ENCODE results near the gene MECP2.

MECP2 gene

DNA sequence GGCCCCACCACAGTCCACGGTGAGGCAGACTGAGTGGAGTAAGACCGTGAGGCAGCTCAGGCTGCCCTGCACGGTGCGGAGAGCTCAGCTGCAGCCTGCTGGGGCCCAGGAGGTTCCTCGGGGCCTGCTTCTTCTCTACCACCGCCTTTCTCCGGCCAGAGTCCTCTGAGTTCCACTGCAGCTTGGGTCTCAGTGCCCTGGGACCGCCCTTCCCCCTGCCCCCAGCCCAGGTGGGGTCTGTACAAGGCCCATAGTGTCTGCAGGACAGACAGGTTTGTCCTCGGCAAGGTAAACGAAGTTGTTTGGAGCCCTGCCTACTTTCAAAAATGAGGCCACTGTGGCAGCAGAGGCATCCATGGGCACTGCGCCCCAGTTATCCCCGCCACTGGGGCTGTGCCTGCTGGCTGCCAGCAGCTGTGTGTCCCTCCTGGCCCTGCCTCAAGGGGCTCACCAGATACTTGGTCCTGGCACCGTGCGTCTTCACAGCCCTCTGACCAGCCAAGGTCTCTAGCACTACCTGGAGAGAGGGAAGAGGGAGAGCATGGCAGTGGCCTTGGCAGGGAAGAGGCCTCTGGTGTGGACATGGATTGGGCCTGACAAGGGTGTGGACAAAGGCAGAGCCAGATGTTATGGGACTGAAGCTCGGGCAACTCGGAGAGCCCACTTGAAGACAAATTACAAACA lies 81.8 kb downstream of the MECP2 start:
- H3K4me3 ChIP-seq (replicated peaks; ENCODE audit: low read depth, low read length): no peak overlapping the region
- TF ChIP-seq, protein P1, sequence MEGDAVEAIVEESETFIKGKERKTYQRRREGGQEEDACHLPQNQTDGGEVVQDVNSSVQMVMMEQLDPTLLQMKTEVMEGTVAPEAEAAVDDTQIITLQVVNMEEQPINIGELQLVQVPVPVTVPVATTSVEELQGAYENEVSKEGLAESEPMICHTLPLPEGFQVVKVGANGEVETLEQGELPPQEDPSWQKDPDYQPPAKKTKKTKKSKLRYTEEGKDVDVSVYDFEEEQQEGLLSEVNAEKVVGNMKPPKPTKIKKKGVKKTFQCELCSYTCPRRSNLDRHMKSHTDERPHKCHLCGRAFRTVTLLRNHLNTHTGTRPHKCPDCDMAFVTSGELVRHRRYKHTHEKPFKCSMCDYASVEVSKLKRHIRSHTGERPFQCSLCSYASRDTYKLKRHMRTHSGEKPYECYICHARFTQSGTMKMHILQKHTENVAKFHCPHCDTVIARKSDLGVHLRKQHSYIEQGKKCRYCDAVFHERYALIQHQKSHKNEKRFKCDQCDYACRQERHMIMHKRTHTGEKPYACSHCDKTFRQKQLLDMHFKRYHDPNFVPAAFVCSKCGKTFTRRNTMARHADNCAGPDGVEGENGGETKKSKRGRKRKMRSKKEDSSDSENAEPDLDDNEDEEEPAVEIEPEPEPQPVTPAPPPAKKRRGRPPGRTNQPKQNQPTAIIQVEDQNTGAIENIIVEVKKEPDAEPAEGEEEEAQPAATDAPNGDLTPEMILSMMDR (IDR thresholded peaks at IDR 0.05; ENCODE audit: low read length, missing control alignments): no peak
- no peak for DNase-seq (ENCODE audit: low read depth)

DNA sequence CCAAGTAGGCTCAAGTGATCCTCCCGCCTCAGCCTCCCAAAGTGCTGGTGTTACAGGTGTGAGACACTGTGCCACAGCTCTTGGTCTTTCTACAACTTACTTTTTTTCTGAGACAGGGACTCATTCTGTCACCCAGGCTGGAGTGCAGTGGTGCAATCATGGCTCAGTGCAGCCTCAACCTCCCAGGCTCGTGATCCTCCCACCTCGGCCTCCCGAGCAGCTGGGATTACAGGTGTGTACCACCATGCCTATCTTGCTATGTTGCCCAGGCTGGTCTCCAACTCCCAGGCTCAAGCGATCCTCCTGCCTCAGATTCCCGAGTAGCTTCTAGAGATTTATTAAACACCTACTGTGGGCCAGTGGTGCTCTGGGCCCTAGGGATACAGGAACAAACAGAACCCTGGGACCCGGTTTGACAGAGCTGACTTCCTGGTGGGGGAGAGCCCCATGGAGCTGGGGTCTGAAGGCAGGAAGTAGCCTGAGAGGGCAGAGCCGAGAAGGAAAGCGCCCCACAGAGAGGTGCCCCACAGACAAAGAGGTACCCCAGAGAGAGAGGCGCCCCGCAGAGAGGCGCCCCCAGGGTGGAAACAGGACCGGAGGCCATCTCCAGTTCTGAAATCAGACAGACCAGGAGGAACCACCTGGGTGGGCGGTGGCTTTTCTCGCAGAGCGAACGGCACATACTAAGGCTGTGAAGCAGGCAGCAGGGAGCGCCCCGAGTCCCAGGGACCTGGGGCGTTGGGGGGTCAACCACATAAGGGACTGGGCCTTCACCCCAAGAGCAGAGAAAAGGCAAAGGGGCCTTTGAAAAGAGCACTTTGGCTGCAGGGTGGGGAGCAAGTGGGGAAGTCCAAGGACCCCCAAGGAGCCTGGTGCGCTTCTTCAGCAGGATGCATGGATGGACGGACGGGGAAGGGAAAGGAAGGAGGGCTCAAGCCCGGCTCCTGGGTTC lies 82.8 kb downstream of the MECP2 start:
- TF ChIP-seq, protein P1 (IDR thresholded peaks at IDR 0.05; ENCODE audit: low read length, missing control alignments): no peak

DNA sequence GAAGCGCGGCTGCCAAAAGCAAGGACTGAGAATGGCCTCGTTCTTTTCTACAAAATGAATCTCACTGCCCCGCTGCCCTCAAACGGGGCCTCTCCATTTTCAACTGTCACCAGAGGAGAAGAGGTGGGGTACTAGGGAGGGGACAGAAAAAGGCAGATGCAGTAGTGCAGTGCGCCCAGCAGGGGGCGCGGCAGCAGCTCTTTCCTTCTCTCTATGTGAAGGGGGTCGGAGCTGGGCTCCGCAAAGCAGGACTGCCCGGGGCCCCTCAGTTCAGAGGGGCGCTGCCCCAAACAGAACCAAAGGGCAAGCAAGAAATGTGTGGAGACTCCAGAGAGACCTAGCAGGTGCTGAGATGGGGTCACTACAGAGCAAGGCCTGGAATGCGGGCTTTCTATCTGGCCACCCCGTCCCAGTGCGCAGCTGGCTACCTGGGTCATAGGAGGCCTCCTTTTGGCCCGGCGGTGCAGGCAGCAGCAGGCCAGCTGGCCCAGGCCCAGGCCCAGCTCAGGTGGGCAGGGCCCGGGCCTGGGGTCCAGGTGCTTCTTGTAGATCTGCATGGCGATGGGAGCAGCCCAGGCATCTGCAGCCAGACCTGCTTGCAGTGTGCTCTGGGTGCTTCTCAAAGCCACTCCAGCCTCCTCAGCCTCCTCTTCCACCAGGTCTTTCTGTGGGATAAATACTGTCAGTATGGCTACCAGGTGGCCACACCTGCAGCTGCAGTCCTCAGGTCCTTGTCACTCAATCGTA lies 83.7 kb downstream of the MECP2 start:
- TF ChIP-seq, protein P1 (IDR thresholded peaks at IDR 0.05; ENCODE audit: low read length, missing control alignments): peak; percentile 69
- DNase-seq (ENCODE audit: low read depth): peak; percentile 36
- H3K4me3 ChIP-seq (replicated peaks; ENCODE audit: low read depth, low read length): no peak overlapping the region

More for the DNA sequence above, 82.8 kb downstream of the MECP2 start:
- DNase-seq (ENCODE audit: low read depth): no peak
- no peak overlapping the region for H3K4me3 ChIP-seq (replicated peaks; ENCODE audit: low read depth, low read length)

DNA sequence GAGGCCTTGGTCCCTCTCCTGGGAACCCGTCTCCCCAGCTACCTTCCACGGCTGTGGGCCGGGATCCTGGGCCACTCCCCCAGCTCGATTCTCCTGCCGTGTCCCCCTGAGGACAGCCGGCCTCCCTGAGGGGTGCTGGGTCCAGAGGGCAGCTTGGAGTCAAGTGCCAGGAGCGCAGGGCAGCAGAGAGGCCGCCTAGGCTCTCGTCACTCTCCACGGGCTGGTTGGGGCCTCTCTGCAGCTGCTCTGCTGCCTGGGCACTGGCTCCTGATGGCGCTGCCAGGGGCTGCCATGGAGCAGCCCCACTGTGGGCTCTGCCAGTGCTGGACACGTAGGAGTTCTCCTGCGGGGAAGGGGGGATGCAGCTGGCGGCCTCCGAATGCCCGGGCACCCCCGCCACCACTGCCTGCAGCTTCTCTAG lies 84.5 kb downstream of the MECP2 start:
- TF ChIP-seq, protein P1 (IDR thresholded peaks at IDR 0.05; ENCODE audit: low read length, missing control alignments): no peak

DNA sequence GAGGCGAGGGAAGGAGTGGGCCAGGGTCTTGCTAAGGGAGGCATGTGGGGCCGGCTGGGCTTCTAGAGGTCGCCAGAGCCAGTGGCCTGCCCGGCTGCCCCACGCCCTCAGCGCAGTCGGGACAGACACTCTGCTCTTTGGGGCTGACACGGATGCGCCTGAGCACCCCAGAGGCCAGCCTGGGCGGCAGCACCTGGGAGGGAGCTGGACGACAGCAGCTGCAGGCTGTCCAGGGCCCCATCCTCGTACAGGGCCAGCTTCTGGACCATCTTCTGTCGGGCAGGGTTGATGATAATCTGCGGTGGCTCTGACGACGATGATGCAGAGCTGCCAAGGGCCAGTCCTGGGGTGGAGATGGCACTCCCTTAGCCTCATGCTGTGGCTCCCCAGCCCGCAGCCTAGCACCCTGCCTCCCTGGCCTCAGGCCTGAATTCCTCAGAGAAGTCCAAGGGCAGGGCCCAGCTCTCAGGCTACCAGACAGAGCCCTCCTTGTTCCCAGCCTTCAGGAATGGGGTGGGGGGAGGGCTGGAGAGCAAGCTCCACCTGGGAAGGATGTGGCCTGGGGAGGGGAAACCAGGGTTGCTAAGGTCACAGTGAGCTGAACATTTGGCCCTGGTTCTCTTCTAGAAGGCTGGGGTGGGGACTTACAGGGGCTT lies 85.1 kb downstream of the MECP2 start:
- peak; percentile 14 for DNase-seq (ENCODE audit: low read depth)
- TF ChIP-seq, protein P1 (IDR thresholded peaks at IDR 0.05; ENCODE audit: low read length, missing control alignments): no peak
- no peak overlapping the region for H3K4me3 ChIP-seq (replicated peaks; ENCODE audit: low read depth, low read length)

More for the DNA sequence above, 84.5 kb downstream of the MECP2 start:
- no peak for DNase-seq (ENCODE audit: low read depth)
- H3K4me3 ChIP-seq (replicated peaks; ENCODE audit: low read depth, low read length): no peak overlapping the region
